GM23338 (cell line): Measurements from ENCODE around the gene PIK3R5. TPM values are rescaled to one million over a fixed set of nuclear protein-coding genes. Genes with fewer than 3 reads are reported as not detected.

Experiments used
- ATAC-seq: fragments of 200-7000 bp; cut with Tn5 transposase; 3 replicates; pipeline ENCODE4 v1.9.1; 2020
- DNase-seq: peaks from one replicate; pipeline ENCODE4 v3.0.0-alpha.2; 2015; ENCODE audit warnings: low spot score
- H2AFZ ChIP-seq: fragments of 200-600 bp; sonication (generic); 2 replicates; pipeline ENCODE4 v1.8.0; 2016; ENCODE audit warnings: antibody characterized with exemption, mild to moderate bottlenecking, moderate library complexity
- H3F3A ChIP-seq: fragments of 200-600 bp; sonication (generic); replicated peaks from 2 replicates; pipeline ENCODE4 v1.8.0; 2017; ENCODE audit warnings: antibody characterized with exemption, mixed run types, low read depth
- H3K27ac ChIP-seq: fragments of 200-600 bp; sonication (generic); 2 replicates; pipeline ENCODE4 v1.6.1; 2016; ENCODE audit warnings: low read depth
- H3K27me3 ChIP-seq: fragments of 200-600 bp; sonication (generic); 2 replicates; pipeline ENCODE4 v1.8.0; 2016; ENCODE audit warnings: mild to moderate bottlenecking, mixed run types, moderate library complexity; ENCODE audit not compliant: insufficient read depth
- H3K36me3 ChIP-seq: fragments of 200-600 bp; sonication (generic); 2 replicates; pipeline ENCODE4 v1.8.0; 2016; ENCODE audit warnings: mild to moderate bottlenecking; ENCODE audit not compliant: insufficient read depth
- H3K4me1 ChIP-seq: fragments of 200-600 bp; sonication (generic); 2 replicates; pipeline ENCODE4 v1.8.0; 2016; ENCODE audit warnings: mild to moderate bottlenecking, moderate library complexity; ENCODE audit not compliant: insufficient read depth
- H3K4me2 ChIP-seq: fragments of 200-600 bp; sonication (generic); 2 replicates; pipeline ENCODE4 v1.7.1; 2017; ENCODE audit warnings: mixed run types
- H3K4me3 ChIP-seq: fragments of 200-600 bp; sonication (generic); 2 replicates; pipeline ENCODE4 v1.6.1; 2016; ENCODE audit warnings: mixed run types
- H3K79me2 ChIP-seq: fragments of 200-600 bp; sonication (generic); replicated peaks from 2 replicates; pipeline ENCODE4 v1.8.0; 2017; ENCODE audit warnings: mild to moderate bottlenecking; ENCODE audit not compliant: insufficient read depth
- H3K9me2 ChIP-seq: fragments of 200-600 bp; sonication (generic); 2 replicates; pipeline ENCODE4 v1.8.0; 2017; ENCODE audit not compliant: insufficient read depth
- H4K20me1 ChIP-seq: fragments of 200-600 bp; sonication (generic); replicated peaks from 2 replicates; pipeline ENCODE4 v1.8.0; 2017; ENCODE audit warnings: mild to moderate bottlenecking; ENCODE audit not compliant: insufficient read depth
- H3K27ac Mint-ChIP-seq: 2 replicates; pipeline ENCODE4 v1.8.0; 2020; ENCODE audit warnings: inconsistent platforms, mild to moderate bottlenecking, moderate library complexity, mixed read lengths
- H3K27me3 Mint-ChIP-seq: 3 replicates; pipeline ENCODE4 v1.8.0; 2022; ENCODE audit warnings: low read depth, mild to moderate bottlenecking, moderate library complexity, mixed read lengths, inconsistent platforms; ENCODE audit not compliant: insufficient read depth, poor library complexity
- H3K36me3 Mint-ChIP-seq: 3 replicates; pipeline ENCODE4 v1.8.0; 2021; ENCODE audit warnings: low read depth, mild to moderate bottlenecking, inconsistent platforms, moderate library complexity, mixed read lengths
- H3K4me1 Mint-ChIP-seq: 3 replicates; pipeline ENCODE4 v1.8.0; 2020; ENCODE audit warnings: mild to moderate bottlenecking, inconsistent platforms, mixed read lengths
- H3K4me3 Mint-ChIP-seq: 3 replicates; pipeline ENCODE4 v1.8.0; 2021; ENCODE audit warnings: moderate library complexity, mild to moderate bottlenecking, inconsistent platforms, mixed read lengths
- H3K9me3 Mint-ChIP-seq: 3 replicates; pipeline ENCODE4 v1.8.0; 2020; ENCODE audit warnings: moderate library complexity, mild to moderate bottlenecking, inconsistent platforms, mixed read lengths
- CREB1 ChIP-seq: fragments of 250-450 bp; sonication (Bioruptor Pico); IDR thresholded peaks from 2 replicates; pipeline ENCODE4 v1.5.0; 2020; ENCODE audit warnings: low read depth, mild to moderate bottlenecking, moderate library complexity
- EZH2 ChIP-seq: fragments of 200-600 bp; sonication (generic); IDR thresholded peaks from one replicate; pipeline ENCODE4 v1.8.0; 2017; ENCODE audit warnings: antibody characterized with exemption, mild to moderate bottlenecking, low read depth; ENCODE audit not compliant: unreplicated experiment
- EZH2phosphoT487 ChIP-seq: fragments of 200-600 bp; sonication (generic); IDR thresholded peaks from one replicate; pipeline ENCODE4 v1.8.1; 2018; ENCODE audit warnings: antibody characterized with exemption; ENCODE audit not compliant: unreplicated experiment
- JUNB ChIP-seq: IDR thresholded peaks from one replicate; pipeline ENCODE4 v1.6.1; 2016; ENCODE audit warnings: antibody characterized with exemption; ENCODE audit not compliant: unreplicated experiment
- NANOG ChIP-seq: IDR thresholded peaks from 2 replicates; pipeline ENCODE4 v1.6.1; 2016; ENCODE audit warnings: antibody characterized with exemption, borderline replicate concordance
- POLR2AphosphoS5 ChIP-seq: IDR thresholded peaks from 2 replicates; pipeline ENCODE4 v1.6.1; 2016; ENCODE audit warnings: antibody characterized with exemption, low read depth
- ZNF114 ChIP-seq: fragments of 250-450 bp; sonication (Bioruptor Pico); IDR thresholded peaks from 2 replicates; pipeline ENCODE4 v1.5.0; 2020; ENCODE audit warnings: mild to moderate bottlenecking, moderate library complexity
- ZNF331 ChIP-seq: fragments of 250-450 bp; sonication (Bioruptor Pico); IDR thresholded peaks from 2 replicates; pipeline ENCODE4 v1.5.0; 2020; ENCODE audit warnings: low read depth, mild to moderate bottlenecking, moderate library complexity
- polyA plus RNA-seq: library from polyadenylated mRNA; unstranded; fragments of >200 nt; fragmentation: Nextera tagmentation; extraction: Ambion mirVana; gene quantifications from 2 replicates; pipeline ENCODE4 v1.2.1, GENCODE V29; 2016
- total RNA-seq: library from RNA; depleted of rRNA; stranded (reverse); fragments of >200 nt; shearing (Covaris generic); gene quantifications from 2 replicates; pipeline ENCODE4 v1.2.3, GENCODE V29; 2014
- TF ChIP-seq, protein P1 (sequence below): IDR thresholded peaks from 2 replicates; pipeline ENCODE4 v1.6.1; 2016; ENCODE audit warnings: antibody characterized with exemption
- TF ChIP-seq, protein P2 (sequence below), 2 experiments: fragments of 200-600 bp in 1 of 2; sonication (generic) in 1 of 2; conservative IDR thresholded peaks; 2 replicates each; pipeline versions ENCODE4 v1.5.1 to v1.6.1; 2016 to 2017; ENCODE audit warnings: antibody characterized with exemption in 2 of 2, low read depth in 2 of 2, mild to moderate bottlenecking in 2 of 2, moderate library complexity in 1 of 2
- TF ChIP-seq, protein P3 (sequence below): fragments of 250-450 bp; sonication (Bioruptor Pico); IDR thresholded peaks from 2 replicates; pipeline ENCODE4 v1.5.0; 2020; ENCODE audit warnings: mild to moderate bottlenecking, moderate library complexity

Gene PIK3R5
- total and polyA plus RNA-seq, 2 experiments from 2014 or later = 1.7 to 9.4 TPM

DNA sequence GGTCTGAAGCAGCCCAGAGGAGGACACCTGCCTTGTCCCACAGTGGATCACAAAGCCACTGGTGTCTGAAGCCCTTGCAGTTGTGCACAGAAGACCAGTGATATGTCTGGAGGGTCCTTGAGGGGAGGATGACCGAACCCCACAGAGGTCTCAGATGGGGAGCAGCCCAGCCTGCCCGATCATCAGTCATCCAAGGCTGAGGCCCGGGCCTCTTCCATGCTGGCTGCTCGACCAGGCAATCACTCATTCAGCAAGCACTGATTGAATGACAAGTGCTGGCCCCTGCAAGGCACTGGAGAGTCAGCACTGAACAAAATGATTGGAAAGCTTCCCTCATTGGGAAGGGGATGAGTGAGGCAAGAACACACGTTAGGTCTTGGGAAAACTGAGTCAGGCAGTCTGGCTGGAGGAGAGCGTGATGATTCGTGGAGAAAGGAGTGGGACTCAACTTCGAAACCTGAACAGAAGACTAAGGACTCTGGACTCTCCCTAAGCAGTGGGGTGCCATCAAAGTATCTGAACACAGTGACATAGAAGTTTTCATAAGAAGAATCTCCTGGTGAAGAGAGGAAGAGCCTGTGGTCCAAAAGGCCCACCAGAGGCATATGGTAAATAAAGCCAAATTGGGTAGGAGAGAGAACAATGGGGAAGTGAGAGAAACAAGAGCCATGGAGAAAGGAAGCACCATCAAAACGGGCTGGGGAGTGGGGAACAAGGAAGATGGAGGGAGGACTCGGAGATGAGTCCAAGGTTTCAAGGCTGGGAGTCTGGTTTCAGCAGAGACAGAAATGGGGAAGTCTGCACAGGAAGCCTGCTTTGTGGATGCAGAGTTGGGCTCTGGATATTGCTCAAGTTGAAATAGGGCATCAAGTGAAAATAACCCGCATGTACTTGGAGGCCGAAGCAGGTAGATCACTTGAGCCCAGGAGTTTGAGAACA lies 10.2 kb downstream of the PIK3R5 start (continued):
- TF ChIP-seq, protein P1, sequence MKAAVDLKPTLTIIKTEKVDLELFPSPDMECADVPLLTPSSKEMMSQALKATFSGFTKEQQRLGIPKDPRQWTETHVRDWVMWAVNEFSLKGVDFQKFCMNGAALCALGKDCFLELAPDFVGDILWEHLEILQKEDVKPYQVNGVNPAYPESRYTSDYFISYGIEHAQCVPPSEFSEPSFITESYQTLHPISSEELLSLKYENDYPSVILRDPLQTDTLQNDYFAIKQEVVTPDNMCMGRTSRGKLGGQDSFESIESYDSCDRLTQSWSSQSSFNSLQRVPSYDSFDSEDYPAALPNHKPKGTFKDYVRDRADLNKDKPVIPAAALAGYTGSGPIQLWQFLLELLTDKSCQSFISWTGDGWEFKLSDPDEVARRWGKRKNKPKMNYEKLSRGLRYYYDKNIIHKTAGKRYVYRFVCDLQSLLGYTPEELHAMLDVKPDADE = no peak
- no peak for TF ChIP-seq ZNF331 (CRISPR knock-in tag)
- no peak for TF ChIP-seq JUNB
- TF ChIP-seq POLR2AphosphoS5 = no peak
- TF ChIP-seq NANOG = no peak
- no peak for TF ChIP-seq CREB1 (CRISPR knock-in tag)

DNA sequence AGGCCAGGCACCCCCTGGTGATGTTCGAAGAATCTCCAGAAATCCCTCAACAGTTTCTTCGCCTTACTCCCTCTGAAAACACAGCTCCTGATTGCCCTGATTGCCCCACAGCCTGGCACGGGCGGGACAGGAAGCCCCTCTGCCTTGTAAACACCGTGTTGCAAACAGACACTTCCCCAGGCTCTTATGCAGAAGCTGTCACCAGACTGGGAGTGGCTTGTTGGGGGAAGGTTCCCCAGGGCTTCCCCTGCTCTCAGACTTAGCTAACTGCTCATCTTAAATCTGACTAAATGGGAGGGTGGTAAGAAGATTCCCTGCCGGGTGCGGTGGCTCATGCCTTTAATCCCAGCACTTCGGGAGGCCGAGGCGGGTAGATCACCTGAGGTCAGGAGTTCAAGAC lies 11.2 kb downstream of the PIK3R5 start:
- H3K36me3 Mint-ChIP-seq = no peaks in the 10 kb centered on the region
- H3K9me2 ChIP-seq = peaks cover 14% of the 10 kb centered on the region
- no peaks in the 10 kb centered on the region; the same call in 1 of the 2 replicates for H3K4me1 ChIP-seq
- no peaks in the 10 kb centered on the region for H3F3A ChIP-seq
- H3K4me3 Mint-ChIP-seq = no peak overlapping the region
- H3K4me3 ChIP-seq = no peak overlapping the region
- peak overlapping the region; percentile 49; the same call in 1 of the 2 replicates for H3K27ac Mint-ChIP-seq
- no peaks in the 10 kb centered on the region for H3K27me3 ChIP-seq
- H2AFZ ChIP-seq = no peak overlapping the region
- TF ChIP-seq CREB1 (CRISPR knock-in tag) = no peak
- TF ChIP-seq EZH2phosphoT487 = no peak
- no peak for TF ChIP-seq NANOG
- TF ChIP-seq, protein P2, sequence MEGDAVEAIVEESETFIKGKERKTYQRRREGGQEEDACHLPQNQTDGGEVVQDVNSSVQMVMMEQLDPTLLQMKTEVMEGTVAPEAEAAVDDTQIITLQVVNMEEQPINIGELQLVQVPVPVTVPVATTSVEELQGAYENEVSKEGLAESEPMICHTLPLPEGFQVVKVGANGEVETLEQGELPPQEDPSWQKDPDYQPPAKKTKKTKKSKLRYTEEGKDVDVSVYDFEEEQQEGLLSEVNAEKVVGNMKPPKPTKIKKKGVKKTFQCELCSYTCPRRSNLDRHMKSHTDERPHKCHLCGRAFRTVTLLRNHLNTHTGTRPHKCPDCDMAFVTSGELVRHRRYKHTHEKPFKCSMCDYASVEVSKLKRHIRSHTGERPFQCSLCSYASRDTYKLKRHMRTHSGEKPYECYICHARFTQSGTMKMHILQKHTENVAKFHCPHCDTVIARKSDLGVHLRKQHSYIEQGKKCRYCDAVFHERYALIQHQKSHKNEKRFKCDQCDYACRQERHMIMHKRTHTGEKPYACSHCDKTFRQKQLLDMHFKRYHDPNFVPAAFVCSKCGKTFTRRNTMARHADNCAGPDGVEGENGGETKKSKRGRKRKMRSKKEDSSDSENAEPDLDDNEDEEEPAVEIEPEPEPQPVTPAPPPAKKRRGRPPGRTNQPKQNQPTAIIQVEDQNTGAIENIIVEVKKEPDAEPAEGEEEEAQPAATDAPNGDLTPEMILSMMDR (conservative IDR thresholded peaks at IDR 0.05; ENCODE audit: low read depth in 2 of 2) = no peak
- no peak for TF ChIP-seq ZNF114 (CRISPR knock-in tag)
- TF ChIP-seq, protein P3, sequence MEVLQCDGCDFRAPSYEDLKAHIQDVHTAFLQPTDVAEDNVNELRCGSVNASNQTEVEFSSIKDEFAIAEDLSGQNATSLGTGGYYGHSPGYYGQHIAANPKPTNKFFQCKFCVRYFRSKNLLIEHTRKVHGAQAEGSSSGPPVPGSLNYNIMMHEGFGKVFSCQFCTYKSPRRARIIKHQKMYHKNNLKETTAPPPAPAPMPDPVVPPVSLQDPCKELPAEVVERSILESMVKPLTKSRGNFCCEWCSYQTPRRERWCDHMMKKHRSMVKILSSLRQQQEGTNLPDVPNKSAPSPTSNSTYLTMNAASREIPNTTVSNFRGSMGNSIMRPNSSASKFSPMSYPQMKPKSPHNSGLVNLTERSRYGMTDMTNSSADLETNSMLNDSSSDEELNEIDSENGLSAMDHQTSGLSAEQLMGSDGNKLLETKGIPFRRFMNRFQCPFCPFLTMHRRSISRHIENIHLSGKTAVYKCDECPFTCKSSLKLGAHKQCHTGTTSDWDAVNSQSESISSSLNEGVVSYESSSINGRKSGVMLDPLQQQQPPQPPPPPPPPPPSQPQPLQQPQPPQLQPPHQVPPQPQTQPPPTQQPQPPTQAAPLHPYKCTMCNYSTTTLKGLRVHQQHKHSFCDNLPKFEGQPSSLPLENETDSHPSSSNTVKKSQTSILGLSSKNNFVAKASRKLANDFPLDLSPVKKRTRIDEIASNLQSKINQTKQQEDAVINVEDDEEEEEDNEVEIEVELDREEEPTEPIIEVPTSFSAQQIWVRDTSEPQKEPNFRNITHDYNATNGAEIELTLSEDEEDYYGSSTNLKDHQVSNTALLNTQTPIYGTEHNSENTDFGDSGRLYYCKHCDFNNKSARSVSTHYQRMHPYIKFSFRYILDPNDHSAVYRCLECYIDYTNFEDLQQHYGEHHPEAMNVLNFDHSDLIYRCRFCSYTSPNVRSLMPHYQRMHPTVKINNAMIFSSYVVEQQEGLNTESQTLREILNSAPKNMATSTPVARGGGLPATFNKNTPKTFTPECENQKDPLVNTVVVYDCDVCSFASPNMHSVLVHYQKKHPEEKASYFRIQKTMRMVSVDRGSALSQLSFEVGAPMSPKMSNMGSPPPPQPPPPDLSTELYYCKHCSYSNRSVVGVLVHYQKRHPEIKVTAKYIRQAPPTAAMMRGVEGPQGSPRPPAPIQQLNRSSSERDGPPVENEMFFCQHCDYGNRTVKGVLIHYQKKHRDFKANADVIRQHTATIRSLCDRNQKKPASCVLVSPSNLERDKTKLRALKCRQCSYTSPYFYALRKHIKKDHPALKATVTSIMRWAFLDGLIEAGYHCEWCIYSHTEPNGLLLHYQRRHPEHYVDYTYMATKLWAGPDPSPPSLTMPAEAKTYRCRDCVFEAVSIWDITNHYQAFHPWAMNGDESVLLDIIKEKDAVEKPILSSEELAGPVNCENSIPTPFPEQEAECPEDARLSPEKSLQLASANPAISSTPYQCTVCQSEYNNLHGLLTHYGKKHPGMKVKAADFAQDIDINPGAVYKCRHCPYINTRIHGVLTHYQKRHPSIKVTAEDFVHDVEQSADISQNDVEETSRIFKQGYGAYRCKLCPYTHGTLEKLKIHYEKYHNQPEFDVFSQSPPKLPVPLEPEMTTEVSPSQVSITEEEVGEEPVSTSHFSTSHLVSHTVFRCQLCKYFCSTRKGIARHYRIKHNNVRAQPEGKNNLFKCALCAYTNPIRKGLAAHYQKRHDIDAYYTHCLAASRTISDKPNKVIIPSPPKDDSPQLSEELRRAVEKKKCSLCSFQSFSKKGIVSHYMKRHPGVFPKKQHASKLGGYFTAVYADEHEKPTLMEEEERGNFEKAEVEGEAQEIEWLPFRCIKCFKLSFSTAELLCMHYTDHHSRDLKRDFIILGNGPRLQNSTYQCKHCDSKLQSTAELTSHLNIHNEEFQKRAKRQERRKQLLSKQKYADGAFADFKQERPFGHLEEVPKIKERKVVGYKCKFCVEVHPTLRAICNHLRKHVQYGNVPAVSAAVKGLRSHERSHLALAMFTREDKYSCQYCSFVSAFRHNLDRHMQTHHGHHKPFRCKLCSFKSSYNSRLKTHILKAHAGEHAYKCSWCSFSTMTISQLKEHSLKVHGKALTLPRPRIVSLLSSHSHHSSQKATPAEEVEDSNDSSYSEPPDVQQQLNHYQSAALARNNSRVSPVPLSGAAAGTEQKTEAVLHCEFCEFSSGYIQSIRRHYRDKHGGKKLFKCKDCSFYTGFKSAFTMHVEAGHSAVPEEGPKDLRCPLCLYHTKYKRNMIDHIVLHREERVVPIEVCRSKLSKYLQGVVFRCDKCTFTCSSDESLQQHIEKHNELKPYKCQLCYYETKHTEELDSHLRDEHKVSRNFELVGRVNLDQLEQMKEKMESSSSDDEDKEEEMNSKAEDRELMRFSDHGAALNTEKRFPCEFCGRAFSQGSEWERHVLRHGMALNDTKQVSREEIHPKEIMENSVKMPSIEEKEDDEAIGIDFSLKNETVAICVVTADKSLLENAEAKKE (CRISPR knock-in tag) = no peak
- TF ChIP-seq JUNB = no peak
- TF ChIP-seq, protein P1 = no peak
- no peak for TF ChIP-seq EZH2
- peaks cover 5% of the 10 kb centered on the region for H3K4me1 Mint-ChIP-seq
- peak; percentile 61 for DNase-seq
- H4K20me1 ChIP-seq = no peaks in the 10 kb centered on the region
- H3K27me3 Mint-ChIP-seq = peaks cover 3% of the 10 kb centered on the region
- ATAC-seq = peak; percentile 80
- no peak overlapping the region for H3K4me2 ChIP-seq
- H3K79me2 ChIP-seq = no peaks in the 10 kb centered on the region
- no peaks in the 10 kb centered on the region; the same call in 2 of the 3 replicates for H3K9me3 Mint-ChIP-seq
- H3K36me3 ChIP-seq = no peaks in the 10 kb centered on the region
- no peak overlapping the region for H3K27ac ChIP-seq
